CD4-positive, alpha-beta T cell (primary cell): ENCODE data around the gene HS3ST4. TPM values are rescaled to one million over a fixed set of nuclear protein-coding genes. Genes with fewer than 3 reads are reported as not detected.

Experiments
- ATAC-seq: fragments of 200-7000 bp; cut with Tn5 transposase; one replicate; pipeline ENCODE4 v1.10.0; 2022; ENCODE audit warnings: mild to moderate bottlenecking; ENCODE audit not compliant: poor library complexity
- CTCF ChIA-PET: fragments of 350-600 bp; sonication (Branson Sonifier 250); formaldehyde crosslinking; loops from one replicate; lab custom pipeline; 2021; ENCODE audit warnings: antibody characterized with exemption, inconsistent platforms; lab: Charles Lee
- POLR2A ChIA-PET: fragments of 350-600 bp; sonication (Branson Sonifier 250); formaldehyde crosslinking; loops from one replicate; lab custom pipeline; 2021; ENCODE audit warnings: antibody characterized with exemption, inconsistent platforms; lab: Charles Lee
- DNase-seq, 14 experiments: peaks; one replicate each; pipeline ENCODE4 v3.0.0-alpha.2; 2013 to 2020; ENCODE audit warnings: mixed read lengths in 2 of 14
- H3K27ac ChIP-seq, 2 donors: one replicate each; pipeline versions ENCODE4 v1.5.1 to v1.7.0; 2013; ENCODE audit warnings: low read length in 2 of 2, low read depth in 1 of 2, mild to moderate bottlenecking in 1 of 2
- H3K27me3 ChIP-seq, 2 experiments: 1 replicate in 1 of 2; 2 replicates in 1 of 2; pipeline versions ENCODE4 v1.6.1 to v1.7.0; 2013; ENCODE audit warnings: low read length in 2 of 2, control low read depth in 1 of 2, mild to moderate bottlenecking in 1 of 2, moderate library complexity in 1 of 2; ENCODE audit not compliant: insufficient read depth in 2 of 2, control insufficient read depth in 1 of 2
- H3K36me3 ChIP-seq: one replicate; pipeline ENCODE4 v1.6.1; 2013; ENCODE audit warnings: low read length, control low read depth; ENCODE audit not compliant: insufficient read depth
- H3K4me1 ChIP-seq: one replicate; pipeline ENCODE4 v1.6.1; 2013; ENCODE audit warnings: low read length, control low read depth; ENCODE audit not compliant: insufficient read depth
- H3K4me3 ChIP-seq: one replicate; pipeline ENCODE4 v1.5.1; 2013; ENCODE audit warnings: mild to moderate bottlenecking, low read length, moderate library complexity
- H3K9me3 ChIP-seq, 2 experiments: 1 replicate in 1 of 2; 2 replicates in 1 of 2; pipeline versions ENCODE4 v1.6.1 to v1.7.0; 2013; ENCODE audit warnings: low read length in 2 of 2, mild to moderate bottlenecking in 2 of 2, control low read depth in 1 of 2, moderate library complexity in 1 of 2; ENCODE audit not compliant: control insufficient read depth in 1 of 2, insufficient read depth in 1 of 2
- H3K27ac Mint-ChIP-seq: one replicate; pipeline ENCODE4 v1.8.0; 2020; ENCODE audit warnings: mixed read lengths
- H3K27me3 Mint-ChIP-seq: one replicate; pipeline ENCODE4 v1.8.0; 2021; ENCODE audit warnings: mixed read lengths
- H3K36me3 Mint-ChIP-seq: one replicate; pipeline ENCODE4 v1.8.0; 2021; ENCODE audit warnings: low read depth, mixed read lengths
- H3K4me1 Mint-ChIP-seq: one replicate; pipeline ENCODE4 v1.8.0; 2021; ENCODE audit warnings: low read depth, mixed read lengths
- H3K4me3 Mint-ChIP-seq: one replicate; pipeline ENCODE4 v1.8.0; 2020; ENCODE audit warnings: mild to moderate bottlenecking, mixed read lengths
- H3K9me3 Mint-ChIP-seq: one replicate; pipeline ENCODE4 v1.8.0; 2020; ENCODE audit warnings: mixed read lengths
- CTCF ChIP-seq: fragments of 200-600 bp; IDR thresholded peaks from one replicate; pipeline ENCODE4 v1.8.0; 2022; ENCODE audit warnings: antibody characterized with exemption, mild to moderate bottlenecking
- intact Hi-C, 2 experiments: fragments of 100-400 bp; cut with DNase I in 1 of 2; cut with micrococcal nuclease in 1 of 2; formaldehyde crosslinking; loops; one replicate each; pipeline versions ENCODE4 v1.15.1 to v1.9.0; 2023 to 2025; cut with DNase I, micrococcal nuclease
- total RNA-seq, 174 experiments: library from RNA in 2 of 174; stranded (reverse) in 2 of 174; gene quantifications; one replicate each; pipeline ENCODE4 v1.2.3 and lab custom pipeline; 2021 to 2026

HS3ST4 gene
- total RNA-seq, 2 experiments from 2014 or later, result not detected

DNA sequence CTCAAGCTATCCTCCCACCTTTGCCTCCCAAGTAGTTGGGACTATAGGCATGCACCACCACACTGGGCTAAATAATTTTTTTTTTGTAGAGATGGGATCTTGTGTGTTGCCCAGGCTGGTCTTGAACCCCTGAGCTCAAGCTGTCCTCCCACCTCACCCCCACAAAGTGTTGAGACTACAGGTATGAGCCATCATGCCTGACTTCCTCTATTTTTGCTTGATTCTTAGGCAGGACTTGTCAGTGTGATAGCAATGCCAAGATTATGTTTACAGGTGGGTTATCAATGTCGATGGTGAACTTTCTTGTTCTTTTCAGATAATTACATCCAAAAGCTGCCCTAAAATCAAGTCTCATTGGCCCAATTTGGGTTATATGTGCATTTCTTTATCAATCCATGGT is 96.9 kb downstream of the HS3ST4 start:
- Histone ChIP-seq H3K27me3 (no peaks in the 10 kb centered on the region), H3K36me3 (no peaks in the 10 kb centered on the region), H3K4me3 (no peak overlapping the region), H3K4me1 (no peaks in the 10 kb centered on the region), H3K9me3 (no peaks in the 10 kb centered on the region), H3K27ac (no peak overlapping the region)
- no peak for TF ChIP-seq CTCF
- intact Hi-C loops, result no loop called here
- ChIA-PET CTCF (no interaction called here), POLR2A (no interaction called here)
- DNase-seq, result no peak
- no peak overlapping the region for H3K27ac Mint-ChIP-seq
- H3K36me3 Mint-ChIP-seq, result no peaks in the 10 kb centered on the region
- no peak for ATAC-seq
- no peaks in the 10 kb centered on the region for H3K9me3 Mint-ChIP-seq
- peaks cover 6% of the 10 kb centered on the region for H3K27me3 Mint-ChIP-seq
- H3K4me3 Mint-ChIP-seq, result no peak overlapping the region
- no peaks in the 10 kb centered on the region for H3K4me1 Mint-ChIP-seq

DNA sequence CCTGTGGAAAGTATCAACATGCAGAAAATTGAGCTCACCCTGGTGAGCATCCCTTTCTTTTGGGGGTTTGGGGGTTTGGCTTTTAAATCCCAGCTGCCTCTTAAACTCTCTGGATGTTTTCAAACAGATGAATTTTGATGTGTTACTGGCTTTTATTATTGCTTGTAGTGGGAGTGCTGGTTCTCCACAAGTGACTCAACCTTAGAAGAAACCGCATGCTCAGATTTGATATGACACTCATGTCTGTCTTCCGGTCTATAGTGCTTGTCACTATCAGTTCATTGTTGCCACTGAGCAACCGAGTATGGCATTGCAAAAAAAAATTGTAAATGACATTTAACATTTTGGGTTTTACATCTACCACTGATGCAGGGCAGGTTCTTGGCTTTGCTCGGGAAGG is 104.5 kb downstream of the HS3ST4 start:
- DNase-seq (no peak), ATAC-seq (no peak)
- CTCF ChIA-PET, result no interaction called here
- Histone ChIP-seq H3K27ac (no peak overlapping the region), H3K4me3 (no peak overlapping the region), H3K4me1 (no peaks in the 10 kb centered on the region), H3K9me3 (no peaks in the 10 kb centered on the region), H3K27me3 (peaks cover 0 to 4% of the 10 kb centered on the region in 2 experiments), H3K36me3 (no peaks in the 10 kb centered on the region)
- POLR2A ChIA-PET, result no interaction called here
- H3K36me3 Mint-ChIP-seq, result no peaks in the 10 kb centered on the region
- TF ChIP-seq CTCF, result no peak
- H3K4me3 Mint-ChIP-seq, result no peak overlapping the region
- peaks cover 16% of the 10 kb centered on the region for H3K27me3 Mint-ChIP-seq
- H3K4me1 Mint-ChIP-seq, result no peaks in the 10 kb centered on the region
- H3K27ac Mint-ChIP-seq, result no peak overlapping the region
- intact Hi-C loops, result no loop called here
- H3K9me3 Mint-ChIP-seq, result no peaks in the 10 kb centered on the region

DNA sequence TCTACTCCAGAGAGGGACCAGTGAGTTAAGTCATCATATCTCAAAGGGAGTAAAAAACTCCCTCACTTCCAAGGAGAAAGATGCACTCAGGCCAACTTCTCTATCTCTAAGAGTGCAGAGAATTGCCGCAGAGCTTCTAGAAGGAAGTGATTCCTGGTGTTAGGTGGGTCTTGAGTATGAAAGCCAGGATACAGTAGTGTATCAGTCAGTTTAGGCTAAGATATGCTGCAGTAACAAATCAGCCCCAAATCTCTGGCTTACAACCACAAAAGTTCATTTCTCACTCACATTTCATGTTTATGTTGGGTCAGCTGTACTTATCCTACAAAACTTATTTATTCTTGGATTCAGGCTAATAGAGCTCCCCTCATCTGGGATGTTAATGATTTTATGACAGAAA is 106.3 kb downstream of the HS3ST4 start:
- no peaks in the 10 kb centered on the region for H3K36me3 ChIP-seq
- H3K4me3 ChIP-seq, result no peak overlapping the region
- H3K27ac Mint-ChIP-seq, result no peak overlapping the region
- ChIA-PET POLR2A (no interaction called here), CTCF (no interaction called here)
- H3K9me3 ChIP-seq, result no peaks in the 10 kb centered on the region
- H3K9me3 Mint-ChIP-seq, result no peaks in the 10 kb centered on the region
- no peak overlapping the region for H3K4me3 Mint-ChIP-seq
- H3K36me3 Mint-ChIP-seq, result no peaks in the 10 kb centered on the region
- H3K4me1 ChIP-seq, result no peaks in the 10 kb centered on the region
- H3K4me1 Mint-ChIP-seq, result no peaks in the 10 kb centered on the region
- DNase-seq (no peak), ATAC-seq (no peak)
- H3K27me3 ChIP-seq, result peaks cover 0 to 4% of the 10 kb centered on the region in 2 experiments
- no peak for TF ChIP-seq CTCF
- intact Hi-C loops, result no loop called here
- H3K27me3 Mint-ChIP-seq, result peaks cover 16% of the 10 kb centered on the region
- H3K27ac ChIP-seq, result no peak overlapping the region
